MM.1S (cell line): ENCODE measurements around the gene MPL.

ENCODE experiments used
- DNase-seq: peaks from one replicate; pipeline ENCODE4 v3.0.0-alpha.2; 2015
- H2AFZ ChIP-seq: fragments of 300-600 bp; sonication (generic); 2 replicates; pipeline ENCODE4 v1.6.0; 2016; ENCODE audit warnings: antibody characterized with exemption, low read length
- H3F3A ChIP-seq: fragments of 300-600 bp; sonication (generic); 2 replicates; pipeline ENCODE4 v1.6.1; 2016; ENCODE audit warnings: mild to moderate bottlenecking, antibody characterized with exemption, low read length, moderate library complexity, mixed read lengths; ENCODE audit not compliant: insufficient read depth
- H3K27ac ChIP-seq: fragments of 300-600 bp; sonication (generic); 2 replicates; pipeline ENCODE4 v1.5.1; 2016; ENCODE audit warnings: mild to moderate bottlenecking, low read length
- H3K27me3 ChIP-seq: fragments of 300-600 bp; sonication (generic); replicated peaks from 2 replicates; pipeline ENCODE4 v1.6.0; 2016; ENCODE audit warnings: low read length; ENCODE audit not compliant: insufficient read depth
- H3K36me3 ChIP-seq: fragments of 300-600 bp; sonication (generic); replicated peaks from 2 replicates; pipeline ENCODE4 v1.6.1; 2016; ENCODE audit warnings: mild to moderate bottlenecking, low read length, mixed read lengths; ENCODE audit not compliant: insufficient read depth
- H3K4me1 ChIP-seq: fragments of 300-600 bp; sonication (generic); 2 replicates; pipeline ENCODE4 v1.6.1; 2016; ENCODE audit warnings: low read length, mixed read lengths
- H3K4me2 ChIP-seq: fragments of 300-600 bp; sonication (generic); 2 replicates; pipeline ENCODE4 v1.6.0; 2016; ENCODE audit warnings: low read depth, low read length
- H3K4me3 ChIP-seq: fragments of 300-600 bp; sonication (generic); 2 replicates; pipeline ENCODE4 v1.5.1; 2016; ENCODE audit warnings: low read length, mixed read lengths
- H3K79me2 ChIP-seq: fragments of 300-600 bp; sonication (generic); 2 replicates; pipeline ENCODE4 v1.6.1; 2016; ENCODE audit warnings: mixed run types, low read length, mixed read lengths
- H3K9ac ChIP-seq: fragments of 300-600 bp; sonication (generic); 2 replicates; pipeline ENCODE4 v1.6.1; 2016; ENCODE audit warnings: low read length, mixed read lengths
- H3K9me2 ChIP-seq: fragments of 300-600 bp; sonication (generic); replicated peaks from 2 replicates; pipeline ENCODE4 v1.6.1; 2016; ENCODE audit warnings: mild to moderate bottlenecking, low read length, mixed read lengths; ENCODE audit not compliant: insufficient read depth
- H3K9me3 ChIP-seq: fragments of 300-600 bp; sonication (generic); replicated peaks from 2 replicates; pipeline ENCODE4 v1.6.1; 2016; ENCODE audit warnings: mild to moderate bottlenecking, low read length, mixed read lengths; ENCODE audit not compliant: insufficient read depth
- H4K20me1 ChIP-seq: fragments of 300-600 bp; sonication (generic); 2 replicates; pipeline ENCODE4 v1.6.1; 2016; ENCODE audit warnings: mild to moderate bottlenecking, low read length, moderate library complexity, mixed read lengths; ENCODE audit not compliant: insufficient read depth
- EZH2 ChIP-seq: fragments of 300-600 bp; sonication (generic); optimal IDR thresholded peaks from 2 replicates; pipeline ENCODE3; 2017; ENCODE audit warnings: low read depth, mild to moderate bottlenecking, antibody characterized with exemption, low read length, mixed read lengths
- EZH2phosphoT487 ChIP-seq: fragments of 300-600 bp; sonication (generic); IDR thresholded peaks from 2 replicates; pipeline ENCODE4 v1.6.1; 2018; ENCODE audit warnings: antibody characterized with exemption, low read length
- TF ChIP-seq, protein P1 (sequence below): fragments of 300-600 bp; sonication (generic); IDR thresholded peaks from 2 replicates; pipeline ENCODE4 v1.5.1; 2016; ENCODE audit warnings: antibody characterized with exemption, low read length, mixed read lengths

Gene MPL

DNA sequence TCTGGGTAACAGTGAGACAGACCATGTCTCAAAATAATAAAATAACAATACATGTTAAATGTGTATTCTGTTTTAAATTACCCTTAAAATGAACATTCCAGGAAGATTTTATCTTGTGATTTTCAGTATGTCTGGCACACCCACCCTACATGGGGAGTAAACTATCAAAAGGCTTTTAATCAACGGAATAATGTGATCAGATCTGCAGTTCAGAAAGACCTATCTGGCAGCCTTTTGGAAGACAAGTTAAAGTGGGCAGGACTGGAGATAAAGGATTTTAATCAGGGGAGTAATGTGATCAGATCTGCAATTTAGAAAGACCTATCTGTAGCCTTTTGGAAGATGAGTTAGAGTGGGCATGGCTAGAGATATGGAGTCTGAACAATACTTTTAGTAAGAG lies 41.9 kb downstream of the MPL start:
- Histone ChIP-seq H2AFZ (no peak overlapping the region), H3K27ac (no peak overlapping the region), H3K9ac (no peak overlapping the region), H3K27me3 (no peaks in the 10 kb centered on the region), H3K4me3 (no peak overlapping the region), H3K9me3 (no peaks in the 10 kb centered on the region), H3K36me3 (0 out of 2 replicates have a peak, but pooled peaks cover 9% of the 10 kb centered on the region), H4K20me1 (no peaks in the 10 kb centered on the region), H3K9me2 (no peaks in the 10 kb centered on the region), H3F3A (no peaks in the 10 kb centered on the region), H3K79me2 (no peaks in the 10 kb centered on the region), H3K4me1 (no peaks in the 10 kb centered on the region), H3K4me2 (no peak overlapping the region)
- no peak for DNase-seq
- TF ChIP-seq, protein P1, sequence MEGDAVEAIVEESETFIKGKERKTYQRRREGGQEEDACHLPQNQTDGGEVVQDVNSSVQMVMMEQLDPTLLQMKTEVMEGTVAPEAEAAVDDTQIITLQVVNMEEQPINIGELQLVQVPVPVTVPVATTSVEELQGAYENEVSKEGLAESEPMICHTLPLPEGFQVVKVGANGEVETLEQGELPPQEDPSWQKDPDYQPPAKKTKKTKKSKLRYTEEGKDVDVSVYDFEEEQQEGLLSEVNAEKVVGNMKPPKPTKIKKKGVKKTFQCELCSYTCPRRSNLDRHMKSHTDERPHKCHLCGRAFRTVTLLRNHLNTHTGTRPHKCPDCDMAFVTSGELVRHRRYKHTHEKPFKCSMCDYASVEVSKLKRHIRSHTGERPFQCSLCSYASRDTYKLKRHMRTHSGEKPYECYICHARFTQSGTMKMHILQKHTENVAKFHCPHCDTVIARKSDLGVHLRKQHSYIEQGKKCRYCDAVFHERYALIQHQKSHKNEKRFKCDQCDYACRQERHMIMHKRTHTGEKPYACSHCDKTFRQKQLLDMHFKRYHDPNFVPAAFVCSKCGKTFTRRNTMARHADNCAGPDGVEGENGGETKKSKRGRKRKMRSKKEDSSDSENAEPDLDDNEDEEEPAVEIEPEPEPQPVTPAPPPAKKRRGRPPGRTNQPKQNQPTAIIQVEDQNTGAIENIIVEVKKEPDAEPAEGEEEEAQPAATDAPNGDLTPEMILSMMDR: no peak
- TF ChIP-seq EZH2 (no peak), EZH2phosphoT487 (no peak)

GRCh38 chr1:43381612-43382011 lies 44.0 kb downstream of the MPL start:
- Histone ChIP-seq H3K36me3 (0 out of 2 replicates have a peak, but pooled peaks cover 18% of the 10 kb centered on the region), H3K9me3 (no peaks in the 10 kb centered on the region), H3K4me3 (no peak overlapping the region), H3K9me2 (no peaks in the 10 kb centered on the region), H3K4me1 (no peaks in the 10 kb centered on the region), H3K9ac (no peak overlapping the region), H3F3A (no peaks in the 10 kb centered on the region), H3K27ac (no peak overlapping the region), H3K4me2 (no peak overlapping the region), H2AFZ (no peak overlapping the region), H3K79me2 (0 out of 2 replicates have a peak, but pooled peaks cover 1% of the 10 kb centered on the region), H4K20me1 (no peaks in the 10 kb centered on the region), H3K27me3 (no peaks in the 10 kb centered on the region)
- no peak for DNase-seq
- TF ChIP-seq EZH2 (no peak), EZH2phosphoT487 (no peak)
- TF ChIP-seq, protein P1: no peak

- no peaks in the 10 kb centered on the region for H3K4me1 ChIP-seq
- no peak overlapping the region for H3K27ac ChIP-seq
- no peaks in the 10 kb centered on the region for H4K20me1 ChIP-seq
- H3K4me3 ChIP-seq: no peak overlapping the region
- peaks cover 7% of the 10 kb centered on the region for H3K79me2 ChIP-seq
- H2AFZ ChIP-seq: no peak overlapping the region
- H3K36me3 ChIP-seq: 0 out of 2 replicates have a peak, but pooled peaks cover 20% of the 10 kb centered on the region
- no peak for DNase-seq
- no peaks in the 10 kb centered on the region for H3K27me3 ChIP-seq
- no peaks in the 10 kb centered on the region for H3K9me2 ChIP-seq
- no peak overlapping the region for H3K9ac ChIP-seq
- TF ChIP-seq EZH2phosphoT487 (no peak), EZH2 (no peak)
- TF ChIP-seq, protein P1: no peak
- H3F3A ChIP-seq: no peaks in the 10 kb centered on the region
- H3K4me2 ChIP-seq: no peak overlapping the region
- no peaks in the 10 kb centered on the region for H3K9me3 ChIP-seq
These were observed 44.6 kb downstream of the MPL start for GRCh38 chr1:43382027-43382779.
